Inflammatory macrophage treated with lipopolysaccharide for 1 hour (primary cell): ENCODE measurements around the gene SHISA9.
A peak's percentile ranks its signal among the peaks of the same experiment; 100 is the strongest.
"Not testable (repeated sequence)": the region's sequence is repeated elsewhere in the genome, so short reads cannot be mapped to it uniquely, and the experiment has no call there.

Experiments
- DNase-seq, 2 donors: peaks; one replicate each; pipeline ENCODE4 v3.0.0-alpha.2; 2020 to 2022

SHISA9 gene

DNA sequence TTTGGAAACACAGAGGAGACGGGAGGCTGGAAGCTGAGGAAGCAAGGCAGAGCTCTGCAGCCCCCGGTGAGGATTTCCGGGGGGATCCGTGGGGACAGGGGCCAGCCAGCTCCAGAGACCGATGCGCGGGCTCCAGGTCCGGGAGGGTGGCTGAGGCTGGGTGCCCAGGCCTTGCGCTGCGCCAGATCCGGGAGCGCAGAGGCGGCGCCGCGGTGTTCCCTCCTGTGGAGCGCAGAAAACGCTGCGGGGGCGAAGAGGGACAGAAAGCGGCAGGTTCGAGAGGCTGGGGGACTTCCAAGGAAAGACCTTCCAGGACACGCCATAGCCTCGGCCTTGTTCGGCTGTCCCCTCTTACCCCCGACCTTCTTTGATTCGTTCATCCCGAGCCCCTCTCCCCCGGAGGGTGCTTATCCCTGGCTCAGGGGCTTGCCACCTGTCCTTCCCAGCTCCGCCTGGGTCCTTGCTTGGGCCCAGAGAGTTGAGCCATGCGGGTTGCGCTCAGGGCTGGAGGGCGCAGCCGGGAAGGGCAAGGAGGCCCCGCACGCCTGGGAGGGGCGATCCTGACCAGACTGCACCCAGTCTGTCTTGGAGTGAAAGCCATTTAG, 697 bp upstream of the SHISA9 start:
- no peak for DNase-seq

- no peak for DNase-seq
These were observed 198 bp upstream of the SHISA9 start for GRCh38 chr16:12901204-12901596.

GRCh38 chr16:12902511-12903372, 1.3 kb downstream of the SHISA9 start:
- DNase-seq: no peak

GRCh38 chr16:12903407-12904328, 2.3 kb downstream of the SHISA9 start:
- DNase-seq: no peak

GRCh38 chr16:12904329-12904671, 2.9 kb downstream of the SHISA9 start:
- no peak for DNase-seq

GRCh38 chr16:12906271-12906670, 4.9 kb downstream of the SHISA9 start:
- no peak for DNase-seq

DNA sequence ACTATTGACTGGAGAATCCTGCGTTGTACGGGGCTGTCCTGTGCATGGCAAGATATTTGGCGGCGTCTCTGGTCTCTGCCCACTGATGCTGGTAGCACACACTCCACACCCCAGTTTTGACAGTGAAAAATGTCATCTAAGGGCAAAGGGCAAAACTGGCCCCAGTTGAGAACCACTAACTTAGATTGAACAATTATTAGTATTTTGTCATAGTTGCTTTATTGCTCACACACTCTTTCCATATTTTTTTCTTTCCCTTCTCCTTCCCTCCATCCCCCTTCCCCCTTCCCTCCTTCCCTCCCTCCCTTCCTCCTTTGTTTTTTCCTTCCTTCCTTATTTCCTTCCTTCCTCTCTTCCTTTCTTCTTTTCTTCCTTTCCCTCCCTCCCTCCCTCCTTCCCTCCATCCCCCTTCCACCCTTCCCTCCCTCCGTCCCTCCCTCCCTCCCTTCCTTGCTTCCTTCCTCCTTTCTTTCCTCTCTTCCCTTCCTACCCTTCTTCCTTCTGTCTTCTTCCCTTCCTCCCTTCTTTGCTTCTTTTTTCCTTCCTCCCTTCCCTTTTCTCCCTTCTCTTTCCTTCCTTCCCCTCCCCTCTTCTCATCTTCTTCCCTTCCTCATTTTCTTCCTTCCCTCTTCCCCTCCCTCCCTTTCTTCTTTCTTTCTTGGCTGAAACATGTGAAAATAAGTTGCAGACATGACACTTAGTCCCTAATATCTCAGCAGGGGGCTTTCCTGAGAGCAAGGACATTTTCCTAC, 5.5 kb downstream of the SHISA9 start:
- no peak for DNase-seq

DNA sequence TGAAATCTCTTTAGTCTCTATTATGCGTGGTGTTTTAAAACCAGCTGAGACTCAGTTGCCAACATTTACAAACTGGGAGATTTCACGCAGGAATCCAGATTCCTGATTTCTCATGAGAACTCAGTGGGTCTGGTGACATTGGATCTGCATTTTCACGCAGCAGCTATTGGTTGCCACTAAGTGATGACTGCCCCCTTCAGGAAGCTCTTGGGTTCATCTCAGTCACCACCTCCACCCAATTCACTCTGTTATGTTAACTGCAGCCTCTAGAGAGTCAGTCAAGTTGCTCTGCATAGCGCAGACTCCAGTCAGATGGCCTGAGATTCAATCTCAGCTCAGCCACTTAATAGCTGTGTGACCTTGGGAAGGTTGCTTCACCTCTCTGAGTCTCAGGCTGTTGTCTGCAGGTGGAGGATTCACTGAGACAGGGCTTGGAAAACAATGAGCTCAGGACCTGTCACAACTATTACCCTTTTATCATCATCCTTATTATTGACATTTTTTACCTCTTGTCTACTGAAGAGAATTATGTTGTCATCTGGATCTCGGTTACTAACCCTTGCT, 6.4 kb downstream of the SHISA9 start:
- peak; percentile 2 to 12 for DNase-seq

- no peak for DNase-seq
These were observed 15.8 kb downstream of the SHISA9 start for GRCh38 chr16:12917246-12917645.

- no peak for DNase-seq
These were observed 16.3 kb downstream of the SHISA9 start for GRCh38 chr16:12917653-12918052.

GRCh38 chr16:12920739-12921138, 19.3 kb downstream of the SHISA9 start:
- DNase-seq: no peak

- not testable (repeated sequence) for DNase-seq
These were observed 22.2 kb downstream of the SHISA9 start for GRCh38 chr16:12923640-12924039.

DNA sequence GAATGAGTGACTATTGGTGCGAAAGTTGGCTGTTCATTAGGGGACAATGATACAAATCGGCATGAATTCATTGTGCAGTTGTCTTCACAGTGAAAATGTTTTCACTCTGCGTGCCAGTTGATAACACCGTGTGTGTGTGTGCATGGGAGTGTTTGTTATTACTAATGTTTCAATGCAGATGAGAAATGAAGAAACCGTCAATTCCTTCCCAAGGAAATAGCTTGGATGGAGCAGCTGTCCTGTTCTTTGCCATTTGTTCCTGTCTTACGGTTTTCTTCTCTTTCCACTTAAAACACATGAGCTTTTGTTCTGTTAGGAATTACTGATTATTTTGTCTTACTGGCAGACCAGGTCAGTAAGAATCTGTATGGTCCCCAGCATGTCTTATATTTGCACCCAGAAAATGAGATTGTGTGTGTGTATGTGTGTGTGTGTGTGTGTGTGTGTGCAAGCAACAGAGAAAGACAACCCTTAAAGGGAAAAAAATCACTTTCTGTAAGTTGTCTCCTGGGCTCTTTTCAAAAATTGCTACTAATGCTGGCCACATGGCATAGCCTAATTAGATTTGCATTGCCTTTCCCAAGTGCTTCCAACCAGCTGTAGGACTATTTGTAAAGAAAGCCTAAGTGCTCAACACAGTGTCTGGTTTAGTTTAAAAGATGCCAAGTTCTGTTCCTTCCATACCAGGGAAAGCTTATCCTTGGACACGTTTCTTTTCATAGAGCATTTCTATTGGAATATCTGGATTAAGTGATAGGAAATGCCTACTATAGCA, 23.8 kb downstream of the SHISA9 start:
- DNase-seq: no peak

DNA sequence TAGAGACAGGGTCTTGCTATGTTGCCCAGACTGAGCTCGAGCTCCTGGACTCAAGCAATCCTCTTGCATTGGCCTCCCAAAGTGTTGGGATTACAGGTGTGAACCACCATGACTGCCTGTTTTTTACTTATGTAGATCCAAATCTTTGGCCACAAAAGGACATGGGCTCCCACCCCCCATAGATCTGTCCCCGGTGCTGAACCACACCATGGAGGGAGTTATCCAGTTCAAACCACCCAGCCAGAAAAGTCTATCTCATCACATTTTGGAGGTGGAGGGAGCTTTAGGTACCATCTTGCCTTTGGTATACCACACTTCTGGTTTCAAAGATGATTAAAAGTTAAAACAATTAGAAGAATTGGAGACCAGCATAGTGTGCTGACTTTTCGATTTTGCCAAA, 26.2 kb downstream of the SHISA9 start:
- DNase-seq: no peak

GRCh38 chr16:12930881-12931280, 29.5 kb downstream of the SHISA9 start:
- no peak for DNase-seq

DNA sequence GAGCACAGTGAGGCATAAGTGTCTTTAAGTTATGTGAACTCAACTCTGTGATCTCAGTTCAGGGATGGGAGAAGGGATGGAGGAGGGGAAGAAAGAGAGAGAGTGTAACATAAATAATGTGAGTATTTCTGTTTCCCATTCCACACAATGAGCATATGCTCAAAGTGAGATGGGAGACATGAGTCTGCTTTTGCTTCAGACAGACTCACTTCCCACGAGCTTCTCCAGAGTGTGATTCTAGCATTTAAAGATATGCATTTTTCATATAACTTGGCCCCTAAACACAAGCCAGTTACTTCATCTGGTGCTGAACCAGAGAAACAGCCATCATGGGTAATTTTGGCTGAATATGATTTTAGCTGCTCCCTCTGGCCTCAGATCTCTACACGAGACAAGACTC, 35.0 kb downstream of the SHISA9 start:
- DNase-seq: no peak

DNA sequence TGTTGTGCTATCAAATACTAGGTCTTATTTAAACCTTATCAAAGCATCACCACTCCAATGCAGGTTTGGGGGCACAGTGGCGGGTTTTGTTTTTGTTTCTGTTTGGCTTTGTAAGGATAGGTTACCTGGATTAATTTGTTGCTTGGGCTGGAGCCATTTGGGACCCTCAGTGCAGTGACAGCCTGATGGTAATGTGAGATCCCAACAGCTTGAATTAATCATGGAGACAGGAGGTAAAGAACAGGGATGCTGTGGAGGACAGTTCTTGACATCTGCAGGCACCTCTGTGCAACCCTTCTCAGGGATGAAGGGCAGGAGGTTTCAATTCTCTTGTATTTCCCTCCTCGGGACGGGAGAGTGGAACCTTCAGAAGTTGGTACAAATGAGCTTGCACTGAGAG, 40.5 kb downstream of the SHISA9 start:
- no peak for DNase-seq

- no peak for DNase-seq
These were observed 41.5 kb downstream of the SHISA9 start for GRCh38 chr16:12942861-12943260.

DNA sequence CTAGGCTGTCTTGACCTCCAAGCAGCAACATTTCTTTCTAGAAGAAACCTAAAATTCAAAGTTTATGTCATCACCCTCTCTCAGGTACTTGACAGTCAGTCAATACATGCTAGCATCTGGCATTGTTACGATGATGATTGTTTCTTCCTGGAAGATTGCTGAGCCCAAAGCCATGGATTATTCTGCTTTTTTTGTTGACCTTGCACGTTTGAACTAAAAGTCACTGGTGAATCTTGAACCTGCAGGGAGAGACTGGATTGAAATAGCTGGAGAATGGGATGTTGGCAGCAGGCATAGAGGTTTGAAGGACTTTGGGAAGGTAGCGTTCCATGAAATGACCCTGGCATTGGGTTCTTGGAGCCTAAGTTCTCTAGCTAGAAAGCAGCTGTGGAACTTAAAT, 42.9 kb downstream of the SHISA9 start:
- DNase-seq: no peak

- no peak for DNase-seq
These were observed 50.0 kb downstream of the SHISA9 start for GRCh38 chr16:12951392-12951791.

- no peak for DNase-seq
These were observed 50.6 kb downstream of the SHISA9 start for GRCh38 chr16:12951976-12952375.

DNA sequence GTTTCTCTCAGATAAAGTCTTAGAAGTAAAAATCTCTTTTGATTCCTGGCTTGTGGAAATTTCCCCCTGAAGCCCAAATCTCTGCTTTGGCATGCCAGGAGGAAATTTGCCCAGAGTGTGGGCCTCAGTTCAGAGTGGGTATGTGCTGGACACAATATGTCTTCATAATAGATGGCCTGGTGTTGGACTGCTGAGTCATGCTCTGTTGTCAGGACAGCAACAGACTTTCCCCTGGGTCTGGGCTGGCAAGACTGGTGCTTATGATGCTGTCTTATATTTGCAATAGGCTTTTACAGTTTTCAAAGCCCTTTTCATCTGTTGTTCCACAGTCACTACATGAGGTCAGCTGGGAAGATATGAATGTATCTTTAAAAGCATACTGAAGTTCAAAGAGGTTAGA, 57.0 kb downstream of the SHISA9 start:
- no peak for DNase-seq
